MG63 (cell line): Measurements from ENCODE around the gene DIS3L2. TPM values are rescaled to one million over a fixed set of nuclear protein-coding genes. Genes with fewer than 3 reads are reported as not detected.
"Not testable (repeated sequence)": the region's sequence is repeated elsewhere in the genome, so short reads cannot be mapped to it uniquely, and the experiment has no call there.

ENCODE experiments used
- DNase-seq: peaks from one replicate; pipeline ENCODE4 v3.0.0-alpha.2; 2020
- H3K27me3 ChIP-seq: fragments of 250-450 bp; sonication (Bioruptor Pico); 2 replicates; pipeline ENCODE4 v1.5.1; 2020; ENCODE audit warnings: mild to moderate bottlenecking, moderate library complexity
- H3K36me3 ChIP-seq: fragments of 250-450 bp; sonication (Bioruptor Pico); 2 replicates; pipeline ENCODE4 v1.5.1; 2020; ENCODE audit warnings: mild to moderate bottlenecking, moderate library complexity
- H3K4me3 ChIP-seq: fragments of 250-450 bp; sonication (Bioruptor Pico); 2 replicates; pipeline ENCODE4 v1.5.1; 2020; ENCODE audit warnings: mild to moderate bottlenecking, moderate library complexity
- H3K9me3 ChIP-seq: fragments of 250-450 bp; sonication (Bioruptor Pico); 2 replicates; pipeline ENCODE4 v1.5.1; 2020; ENCODE audit warnings: mild to moderate bottlenecking, moderate library complexity
- total RNA-seq: library from RNA; depleted of rRNA; stranded (reverse); fragments of >200 nt; shearing (Covaris generic); gene quantifications from 2 replicates; pipeline ENCODE4 v1.2.3, GENCODE V29; 2014; ENCODE audit warnings: low replicate concordance

The DIS3L2 gene
- total RNA-seq, 1 experiment from 2014 or later: 17.2 TPM

DNA sequence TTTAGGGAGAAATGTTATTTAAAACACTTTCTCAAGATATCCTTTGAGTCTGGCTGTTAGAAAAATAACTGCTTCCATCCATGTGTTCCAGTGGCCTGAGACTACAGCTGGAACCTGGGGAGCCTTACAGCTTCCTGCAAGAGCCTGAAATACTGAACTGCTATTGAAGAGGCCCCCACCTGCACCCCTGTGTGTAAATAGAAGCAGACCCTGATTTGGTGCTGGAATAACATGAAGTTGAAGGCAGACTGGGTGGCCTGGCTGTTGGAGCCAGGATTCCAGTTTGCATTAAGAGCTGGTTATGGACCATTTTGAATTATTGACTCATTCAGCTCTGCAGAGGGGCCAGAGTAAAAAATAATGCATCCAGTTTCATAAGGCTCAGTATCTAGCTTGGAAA lies 61.9 kb downstream of the DIS3L2 start:
- H3K9me3 ChIP-seq: no peaks in the 10 kb centered on the region
- H3K36me3 ChIP-seq: peaks cover 3% of the 10 kb centered on the region
- no peaks in the 10 kb centered on the region for H3K27me3 ChIP-seq
- no peak overlapping the region for H3K4me3 ChIP-seq
- no peak for DNase-seq

DNA sequence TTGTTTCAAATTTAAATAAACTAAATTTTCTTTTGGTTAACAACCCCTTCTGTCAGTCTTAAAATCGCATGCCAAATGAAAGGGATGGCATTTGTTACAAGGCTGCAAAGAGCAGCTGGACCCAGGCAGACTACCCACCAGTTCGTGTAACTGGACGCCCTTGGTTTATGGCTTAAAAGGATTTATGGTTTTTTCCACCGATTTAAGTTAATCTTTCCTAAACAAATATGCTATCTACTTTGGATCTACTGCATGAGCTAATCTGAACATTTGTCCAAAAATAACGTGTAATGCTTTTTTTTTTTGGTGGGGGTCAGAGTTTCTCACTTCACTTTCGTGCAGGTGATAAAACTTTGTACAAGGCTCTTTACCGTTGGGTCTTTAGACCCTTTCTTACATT lies 62.9 kb downstream of the DIS3L2 start:
- H3K4me3 ChIP-seq: no peak overlapping the region
- H3K36me3 ChIP-seq: peaks cover 9% of the 10 kb centered on the region
- no peak for DNase-seq
- H3K27me3 ChIP-seq: no peaks in the 10 kb centered on the region
- no peaks in the 10 kb centered on the region for H3K9me3 ChIP-seq

DNA sequence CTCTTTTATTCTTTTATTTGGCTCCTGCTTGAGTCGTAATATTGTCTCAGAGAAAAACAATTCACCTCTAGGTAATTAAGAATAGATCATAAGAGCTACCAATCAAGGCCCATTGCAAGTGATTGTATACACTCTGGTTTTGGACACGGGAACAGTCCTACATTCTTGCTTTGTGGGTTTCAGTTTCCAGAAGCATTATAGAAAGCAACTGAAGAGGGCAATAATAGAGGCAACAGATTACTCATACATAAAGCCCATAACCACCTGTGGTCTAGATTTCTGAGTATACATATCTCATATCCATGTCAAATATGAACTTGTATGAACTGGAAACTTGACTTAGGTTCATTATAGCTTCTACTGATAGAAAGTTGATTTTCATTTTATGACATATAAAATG lies 65.4 kb downstream of the DIS3L2 start:
- Histone ChIP-seq H3K27me3 (no peaks in the 10 kb centered on the region), H3K9me3 (no peaks in the 10 kb centered on the region), H3K4me3 (no peak overlapping the region), H3K36me3 (peaks cover 24% of the 10 kb centered on the region)
- DNase-seq: no peak

DNA sequence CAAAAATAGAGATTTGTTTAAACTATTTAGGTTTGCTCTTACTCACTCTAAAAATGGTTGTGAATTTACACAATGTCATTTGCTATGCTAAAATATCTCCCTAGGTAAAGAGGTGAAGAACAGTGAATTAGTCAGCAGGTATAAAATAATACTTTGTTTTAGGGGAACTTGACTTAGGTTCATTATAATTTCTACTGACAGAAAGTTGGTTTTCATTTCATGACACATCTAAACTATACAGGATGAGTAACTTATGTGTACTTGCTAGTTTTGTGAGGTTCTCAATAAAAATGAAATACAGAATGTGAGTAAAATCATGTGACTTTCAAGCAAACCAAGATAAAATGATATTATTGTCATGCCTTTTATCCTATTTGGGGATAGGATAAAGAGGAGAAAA lies 66.0 kb downstream of the DIS3L2 start:
- Histone ChIP-seq H3K36me3 (peaks cover 24% of the 10 kb centered on the region), H3K4me3 (no peak overlapping the region), H3K27me3 (no peaks in the 10 kb centered on the region), H3K9me3 (no peaks in the 10 kb centered on the region)
- DNase-seq: no peak

DNA sequence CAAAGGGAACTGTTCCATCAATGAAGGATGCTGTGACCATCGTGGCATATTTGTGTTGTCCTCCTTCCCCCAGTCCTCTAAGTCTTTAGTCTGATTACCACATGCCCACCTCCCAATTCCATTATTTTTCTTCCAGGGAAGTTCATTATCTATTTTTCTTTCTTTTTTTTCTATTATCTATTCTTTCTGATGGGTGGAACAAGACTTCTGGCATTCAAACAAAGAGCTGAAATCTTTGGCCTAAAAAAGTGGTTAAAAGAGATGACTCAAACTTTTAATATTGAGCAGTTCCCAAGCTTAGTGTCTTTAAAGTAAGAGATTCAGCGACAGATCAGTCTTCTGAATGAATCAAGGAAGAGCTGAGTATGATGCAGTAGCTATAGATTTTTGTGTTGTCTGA lies 66.6 kb downstream of the DIS3L2 start:
- Histone ChIP-seq H3K27me3 (no peaks in the 10 kb centered on the region), H3K36me3 (peaks cover 24% of the 10 kb centered on the region), H3K4me3 (no peak overlapping the region), H3K9me3 (no peaks in the 10 kb centered on the region)
- DNase-seq: no peak

DNA sequence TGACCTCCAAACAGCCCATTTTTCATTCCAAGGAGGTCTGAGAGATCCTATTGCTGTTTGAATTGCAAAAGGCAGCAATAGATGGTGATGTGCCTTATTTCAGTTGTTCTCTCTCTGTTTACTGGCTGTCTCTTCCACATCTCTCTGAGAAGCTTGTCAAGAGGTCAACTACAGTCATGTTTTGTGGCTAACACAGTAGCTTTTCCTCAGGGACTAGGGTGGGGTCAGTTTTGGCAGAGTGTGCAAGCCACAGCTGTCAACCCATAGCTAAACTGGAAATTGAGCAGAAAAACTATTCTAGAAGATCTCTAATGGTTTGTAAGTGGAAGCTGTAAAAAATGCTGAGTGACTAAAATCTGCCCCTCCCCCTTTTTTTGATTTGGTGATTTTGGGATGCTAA lies 67.1 kb downstream of the DIS3L2 start:
- no peak overlapping the region for H3K4me3 ChIP-seq
- no peaks in the 10 kb centered on the region for H3K27me3 ChIP-seq
- no peaks in the 10 kb centered on the region for H3K9me3 ChIP-seq
- peak; percentile 12 for DNase-seq
- peaks cover 23% of the 10 kb centered on the region for H3K36me3 ChIP-seq

DNA sequence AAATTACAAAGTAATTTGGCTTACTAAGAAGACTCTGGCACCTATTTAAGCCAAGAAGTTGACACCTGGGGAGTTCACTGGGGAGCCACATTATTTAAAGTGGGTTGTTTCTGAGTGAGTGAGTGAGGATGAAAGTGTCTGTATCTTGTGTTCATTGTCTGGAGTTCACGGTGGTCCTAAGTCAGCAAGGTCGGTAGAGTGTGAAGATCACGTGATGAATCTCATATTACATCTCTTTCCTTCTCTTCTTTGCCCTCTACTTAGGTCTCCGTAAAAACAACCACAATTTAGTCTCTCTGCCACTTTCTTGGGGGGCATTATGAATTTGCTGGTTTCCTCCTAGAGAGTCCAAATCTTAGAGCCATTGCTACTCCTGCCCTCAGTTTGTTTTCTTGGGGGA lies 67.8 kb downstream of the DIS3L2 start:
- H3K4me3 ChIP-seq: no peak overlapping the region
- H3K36me3 ChIP-seq: peaks cover 21% of the 10 kb centered on the region
- no peaks in the 10 kb centered on the region for H3K27me3 ChIP-seq
- DNase-seq: no peak
- no peaks in the 10 kb centered on the region for H3K9me3 ChIP-seq

DNA sequence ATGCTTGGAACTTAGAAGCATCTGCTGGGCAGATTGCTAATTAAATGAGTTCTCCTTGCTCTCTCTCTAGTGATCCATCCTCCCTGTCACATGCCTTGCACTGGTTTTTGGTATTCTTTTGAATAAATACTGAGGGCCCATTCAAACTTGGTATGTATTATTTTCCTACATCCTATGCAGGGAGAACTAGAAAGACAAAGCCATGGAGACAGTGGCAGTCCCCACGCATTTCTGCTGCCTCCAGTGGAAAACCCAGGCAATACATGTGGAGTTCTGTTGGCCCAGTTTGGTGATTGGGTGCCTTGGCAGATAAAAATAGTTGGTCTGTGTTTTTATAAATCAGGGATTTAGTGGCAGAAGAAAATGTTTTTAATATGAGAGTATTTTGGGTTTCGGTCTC lies 68.7 kb downstream of the DIS3L2 start:
- H3K27me3 ChIP-seq: no peaks in the 10 kb centered on the region
- 0 out of 2 replicates have a peak, but pooled peaks cover 4% of the 10 kb centered on the region for H3K9me3 ChIP-seq
- DNase-seq: no peak
- H3K4me3 ChIP-seq: no peak overlapping the region
- H3K36me3 ChIP-seq: peaks cover 21% of the 10 kb centered on the region

DNA sequence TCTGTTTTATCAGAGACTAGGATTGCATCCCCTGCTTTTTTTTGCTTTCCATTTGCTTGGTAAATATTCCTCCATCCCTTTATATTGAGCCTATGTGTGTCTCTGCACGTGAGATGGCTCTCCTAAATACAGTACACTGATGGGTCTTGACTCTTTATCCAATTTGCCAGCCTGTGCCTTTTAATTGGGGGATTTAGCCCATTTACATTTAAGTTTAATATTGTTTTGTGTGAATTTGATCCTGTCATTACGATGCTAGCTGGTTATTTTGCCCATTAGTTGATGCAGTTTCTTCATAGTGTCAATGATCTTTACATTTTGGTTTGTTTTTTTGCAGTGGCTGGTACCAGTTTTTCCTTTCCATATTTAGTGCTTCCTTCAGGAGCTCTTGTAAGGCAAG lies 73.8 kb downstream of the DIS3L2 start:
- H3K4me3 ChIP-seq, H3K27me3 ChIP-seq, DNase-seq, H3K9me3 ChIP-seq: not testable (repeated sequence)
- H3K36me3 ChIP-seq: peaks cover 15% of the 10 kb centered on the region

DNA sequence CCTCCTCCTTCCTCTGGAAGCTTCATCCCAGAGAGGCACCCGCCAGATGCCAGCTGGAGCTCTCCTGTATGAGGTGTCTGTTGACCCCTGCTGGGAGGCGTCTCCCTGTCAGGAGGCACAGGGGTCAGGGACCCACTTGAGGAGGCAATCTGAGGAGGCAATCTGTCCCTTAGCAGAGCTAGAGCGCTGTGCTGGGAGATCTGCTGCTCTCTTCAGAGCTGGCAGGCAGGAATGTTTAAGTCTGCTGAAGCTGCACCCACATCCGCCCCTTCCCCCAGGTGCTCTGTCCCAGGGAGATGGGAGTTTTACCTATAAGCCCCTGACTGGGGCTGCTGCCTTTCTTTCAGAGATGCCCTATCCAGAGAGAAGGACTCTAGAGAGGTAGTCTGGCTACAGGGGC lies 75.4 kb downstream of the DIS3L2 start:
- not testable (repeated sequence) for H3K27me3 ChIP-seq, H3K36me3 ChIP-seq, H3K9me3 ChIP-seq, DNase-seq, H3K4me3 ChIP-seq

DNA sequence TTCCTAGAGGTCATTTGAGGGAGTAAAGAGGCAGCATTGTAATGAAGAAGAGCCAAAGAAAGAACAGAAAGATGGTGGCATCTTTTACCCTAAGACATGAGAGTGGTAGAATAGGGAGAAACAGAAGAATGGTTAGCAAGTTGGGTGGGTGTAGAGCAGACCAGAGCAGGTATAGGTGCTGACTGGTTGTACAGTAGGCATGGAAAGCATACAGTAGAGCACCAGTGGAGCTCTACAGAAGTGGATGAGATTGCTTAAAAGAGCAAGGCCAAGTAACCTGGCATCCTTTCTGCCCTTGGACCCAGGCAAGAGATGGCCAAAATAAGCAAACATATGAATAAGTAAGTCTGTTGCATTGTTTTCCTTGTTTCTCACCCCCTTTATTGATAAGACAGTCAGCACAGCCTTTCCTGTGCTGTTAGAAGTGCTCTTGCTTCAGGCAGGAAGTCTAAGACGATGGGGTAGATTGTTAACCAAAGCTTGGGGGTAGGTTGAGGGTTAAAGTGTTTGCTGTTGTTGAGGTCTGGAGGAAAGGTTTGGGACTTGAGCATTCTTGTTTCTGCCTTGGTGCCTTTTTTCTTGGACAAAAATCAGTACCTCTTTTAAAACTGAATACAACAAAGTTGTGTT lies 76.9 kb downstream of the DIS3L2 start:
- no peaks in the 10 kb centered on the region for H3K27me3 ChIP-seq
- peak; percentile 9 for DNase-seq
- H3K9me3 ChIP-seq: 0 out of 2 replicates have a peak, but pooled peaks cover 4% of the 10 kb centered on the region
- H3K36me3 ChIP-seq: peaks cover 6% of the 10 kb centered on the region
- H3K4me3 ChIP-seq: no peak overlapping the region

DNA sequence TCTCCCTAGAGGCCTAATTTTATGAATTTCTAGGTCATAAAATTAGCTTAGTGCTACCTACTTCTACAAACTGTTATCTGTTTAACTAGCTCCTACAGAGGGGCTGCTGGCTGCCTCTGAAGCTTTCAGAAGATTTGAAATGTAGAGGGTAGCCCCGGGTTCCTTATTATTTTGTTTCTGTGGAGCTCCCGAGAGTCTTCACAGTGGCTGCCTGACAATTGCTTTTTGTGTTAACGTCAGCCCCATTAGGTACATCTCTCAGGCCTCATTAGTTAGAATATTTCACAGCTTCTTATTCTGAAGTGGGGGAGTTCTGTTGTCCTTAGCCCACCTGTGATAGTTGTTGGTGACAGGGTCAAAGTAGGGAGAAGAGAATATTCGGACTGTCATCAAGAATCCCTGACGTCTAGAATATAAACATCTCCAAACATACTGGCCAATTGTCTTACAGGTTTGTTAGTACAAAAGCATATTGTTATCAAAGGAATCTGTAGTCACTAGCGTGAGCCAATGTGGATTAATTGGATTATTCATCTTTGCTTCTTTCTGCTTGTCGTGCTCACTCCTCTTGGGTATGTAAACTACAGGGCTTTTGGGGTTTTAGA lies 77.5 kb downstream of the DIS3L2 start:
- H3K36me3 ChIP-seq: peaks cover 6% of the 10 kb centered on the region
- H3K27me3 ChIP-seq: no peaks in the 10 kb centered on the region
- no peak for DNase-seq
- H3K4me3 ChIP-seq: no peak overlapping the region
- 0 out of 2 replicates have a peak, but pooled peaks cover 4% of the 10 kb centered on the region for H3K9me3 ChIP-seq

DNA sequence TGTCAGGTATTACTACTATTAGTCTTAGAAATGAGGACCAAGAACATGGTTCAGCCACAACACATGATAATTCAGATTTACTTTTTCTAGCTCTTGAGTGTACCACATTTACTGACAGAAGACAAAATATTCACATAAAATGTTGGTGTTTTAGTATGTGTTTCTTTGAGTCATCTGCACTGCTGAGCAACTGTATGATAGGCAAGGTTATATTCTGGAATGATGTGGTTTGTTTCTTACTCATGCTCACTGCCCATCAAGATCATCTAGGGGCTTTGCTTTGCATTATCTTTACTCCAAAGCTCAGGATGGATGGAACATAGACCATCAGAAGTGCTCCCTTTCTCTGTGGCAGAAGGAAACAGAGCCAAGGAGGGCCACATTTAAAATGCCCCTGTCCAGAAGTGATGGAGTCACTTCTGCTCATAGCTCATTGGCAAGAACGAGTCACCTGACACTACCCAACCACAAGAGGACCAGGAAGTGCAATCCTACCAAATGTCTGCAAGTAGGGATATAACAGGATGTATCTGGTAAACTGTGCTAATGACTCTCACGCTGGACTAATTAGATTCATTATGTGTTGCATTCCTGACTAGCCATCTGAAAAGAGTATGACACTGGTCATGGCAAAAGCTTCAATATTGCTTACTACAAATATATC lies 81.5 kb downstream of the DIS3L2 start:
- Histone ChIP-seq H3K9me3 (no peaks in the 10 kb centered on the region), H3K36me3 (peaks cover 3% of the 10 kb centered on the region; the same call in 1 of the 2 replicates), H3K4me3 (no peak overlapping the region), H3K27me3 (no peaks in the 10 kb centered on the region)
- DNase-seq: no peak

DNA sequence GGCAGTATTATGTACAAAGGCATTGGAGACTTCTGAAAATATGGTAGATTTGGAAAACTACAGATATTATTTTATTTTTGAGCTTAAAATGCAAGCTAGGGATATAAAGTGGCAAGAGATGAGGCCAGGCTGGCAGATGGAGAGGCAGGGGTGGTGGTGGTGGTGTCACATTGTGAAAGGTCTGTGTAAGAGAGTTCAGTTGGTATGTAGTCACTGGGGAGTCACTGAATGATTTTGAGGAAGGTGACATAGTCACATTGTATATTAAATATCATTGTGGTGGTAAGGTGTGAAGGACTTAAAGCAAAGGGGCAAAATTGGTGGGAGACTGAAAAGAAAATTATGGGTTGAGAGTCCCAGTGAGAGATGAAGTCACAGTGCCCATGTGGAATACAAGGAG lies 82.5 kb downstream of the DIS3L2 start:
- H3K4me3 ChIP-seq: no peak overlapping the region
- no peak for DNase-seq

DNA sequence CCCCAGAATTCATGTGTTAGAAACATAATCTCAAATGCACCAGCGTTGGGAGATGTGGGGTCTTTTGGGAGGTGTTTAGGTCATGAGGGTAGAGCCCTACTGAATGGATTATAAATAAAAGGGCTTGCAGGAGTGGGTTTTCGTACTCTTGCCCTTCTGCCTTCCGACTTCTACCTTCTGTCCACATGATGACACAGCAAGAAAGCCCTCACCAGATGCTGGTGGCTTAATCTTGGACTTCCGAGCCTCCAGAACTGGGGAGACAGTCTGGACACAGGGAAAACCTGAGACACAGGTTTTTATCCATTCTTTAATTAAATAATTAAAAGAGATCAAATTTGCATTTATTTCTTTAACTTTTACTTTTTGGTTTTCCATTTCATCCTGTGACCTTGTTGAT lies 87.8 kb downstream of the DIS3L2 start:
- Histone ChIP-seq H3K27me3 (no peaks in the 10 kb centered on the region), H3K4me3 (no peak overlapping the region), H3K9me3 (no peaks in the 10 kb centered on the region), H3K36me3 (0 out of 2 replicates have a peak, but pooled peaks cover 3% of the 10 kb centered on the region)
- DNase-seq: no peak

More for the DNA sequence above, 82.5 kb downstream of the DIS3L2 start:
- Histone ChIP-seq H3K27me3 (no peaks in the 10 kb centered on the region), H3K9me3 (no peaks in the 10 kb centered on the region), H3K36me3 (peaks cover 3% of the 10 kb centered on the region; the same call in 1 of the 2 replicates)

DNA sequence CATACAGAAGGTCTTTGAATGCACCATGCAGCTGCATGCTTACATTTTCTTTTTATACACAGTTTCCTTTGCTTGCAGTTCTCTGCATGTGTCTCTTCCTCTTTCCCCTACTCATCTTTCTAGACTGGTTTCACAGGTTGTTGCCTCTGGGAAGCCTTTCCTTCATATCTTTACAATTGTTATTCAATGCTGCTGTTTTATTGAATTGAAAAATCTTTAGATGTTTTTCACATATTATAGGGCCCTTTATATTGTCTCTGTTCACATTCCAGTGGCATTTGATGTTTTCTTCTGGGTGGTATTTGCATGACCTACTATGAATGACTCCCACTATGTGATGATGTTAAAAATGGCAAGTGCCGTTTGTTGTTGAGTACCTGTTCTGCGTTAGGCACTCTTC lies 91.1 kb downstream of the DIS3L2 start:
- DNase-seq: no peak
- H3K36me3 ChIP-seq: 0 out of 2 replicates have a peak, but pooled peaks cover 2% of the 10 kb centered on the region
- H3K27me3 ChIP-seq: no peaks in the 10 kb centered on the region
- H3K4me3 ChIP-seq: no peak overlapping the region
- H3K9me3 ChIP-seq: no peaks in the 10 kb centered on the region

DNA sequence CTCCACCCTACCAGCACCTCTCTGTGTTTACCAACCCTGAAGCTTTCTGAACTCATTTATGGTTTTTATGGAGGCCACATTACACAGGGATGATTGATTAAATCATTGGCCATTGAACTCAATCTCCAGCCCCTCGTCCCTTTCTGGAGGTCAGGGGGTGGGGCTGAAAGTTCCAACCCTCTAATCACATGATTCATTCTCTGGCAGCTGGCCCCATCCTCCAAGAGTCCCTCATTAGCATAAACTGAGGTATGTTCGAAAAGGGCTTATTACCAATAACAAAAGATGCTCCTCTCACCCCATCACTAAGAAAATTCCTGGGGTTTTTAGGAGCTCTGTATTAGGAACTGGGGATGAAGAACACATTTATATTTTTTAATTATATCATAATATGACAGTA lies 92.3 kb downstream of the DIS3L2 start:
- DNase-seq: no peak
- H3K36me3 ChIP-seq: no peaks in the 10 kb centered on the region
- H3K27me3 ChIP-seq: no peaks in the 10 kb centered on the region
- no peaks in the 10 kb centered on the region for H3K9me3 ChIP-seq
- H3K4me3 ChIP-seq: no peak overlapping the region
